Measurements from ENCODE around the gene GRIN3A.

GRIN3A gene

DNA sequence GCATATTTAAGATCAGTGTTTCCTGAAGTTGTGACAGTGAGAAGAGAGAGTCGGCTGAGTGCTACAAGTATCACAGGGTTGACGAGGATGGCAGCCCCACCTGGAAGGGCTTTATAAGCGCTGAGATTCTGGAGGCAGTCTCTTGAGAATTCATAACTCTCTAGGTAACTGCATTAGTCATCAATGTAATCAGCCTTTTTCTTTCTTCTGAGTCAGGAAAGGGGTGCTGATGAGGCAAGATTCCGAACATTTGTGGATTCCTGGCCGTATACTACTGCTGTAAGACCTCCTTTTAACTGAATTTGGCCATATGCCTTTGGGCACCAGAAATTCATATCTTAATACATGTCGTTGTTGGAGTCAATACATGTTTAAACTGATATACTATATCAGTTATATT lies 211.4 kb downstream of the GRIN3A start:
- H3K9ac ChIP-seq (ENCODE audit: low read length): no peak overlapping the region
- H3K27ac ChIP-seq (ENCODE audit: low read depth, low read length): no peak overlapping the region
- H3K36me3 ChIP-seq (ENCODE audit: low read length): no peaks in the 10 kb centered on the region
- no peaks in the 10 kb centered on the region for H3F3A ChIP-seq (ENCODE audit: insufficient read depth)
- no peaks in the 10 kb centered on the region for H3K79me2 ChIP-seq (ENCODE audit: insufficient read depth, low read length)
- H4K20me1 ChIP-seq (ENCODE audit: low read depth, low read length): no peaks in the 10 kb centered on the region
- no peak overlapping the region for H2AFZ ChIP-seq (ENCODE audit: low read depth, low read length, severe bottlenecking)
- no peaks in the 10 kb centered on the region for H3K27me3 ChIP-seq (ENCODE audit: low read length)
- H3K9me3 ChIP-seq (ENCODE audit: insufficient read depth, low read length): no peaks in the 10 kb centered on the region
- H3K9me2 ChIP-seq (replicated peaks; ENCODE audit: insufficient read depth, low read length): no peaks in the 10 kb centered on the region
- no peak overlapping the region for H3K4me3 ChIP-seq (ENCODE audit: insufficient read depth, low read length, poor library complexity, severe bottlenecking)
- no peak for TF ChIP-seq CTCF (IDR thresholded peaks at IDR 0.05; ENCODE audit: insufficient read depth, low read length, poor library complexity, severe bottlenecking)
- TF ChIP-seq EZH2phosphoT487 (conservative IDR thresholded peaks at IDR 0.05; ENCODE audit: low read length): no peak
- no peak overlapping the region for H3K4me2 ChIP-seq (ENCODE audit: low read depth, low read length, poor library complexity, severe bottlenecking)

- Histone ChIP-seq H3K9me3 (ENCODE audit: insufficient read depth, low read length) (no peaks in the 10 kb centered on the region), H4K20me1 (ENCODE audit: low read depth, low read length) (no peaks in the 10 kb centered on the region), H3F3A (ENCODE audit: insufficient read depth) (no peaks in the 10 kb centered on the region), H3K27ac (ENCODE audit: low read depth, low read length) (no peak overlapping the region), H3K4me3 (ENCODE audit: insufficient read depth, low read length, poor library complexity, severe bottlenecking) (no peak overlapping the region), H3K36me3 (ENCODE audit: low read length) (no peaks in the 10 kb centered on the region), H3K4me2 (ENCODE audit: low read depth, low read length, poor library complexity, severe bottlenecking) (no peak overlapping the region), H3K9me2 (replicated peaks; ENCODE audit: insufficient read depth, low read length) (no peaks in the 10 kb centered on the region), H3K27me3 (ENCODE audit: low read length) (no peaks in the 10 kb centered on the region), H3K9ac (ENCODE audit: low read length) (no peak overlapping the region), H3K79me2 (ENCODE audit: insufficient read depth, low read length) (no peaks in the 10 kb centered on the region), H2AFZ (ENCODE audit: low read depth, low read length, severe bottlenecking) (no peak overlapping the region)
- TF ChIP-seq CTCF (IDR thresholded peaks at IDR 0.05; ENCODE audit: insufficient read depth, low read length, poor library complexity, severe bottlenecking): no peak
- TF ChIP-seq EZH2phosphoT487 (conservative IDR thresholded peaks at IDR 0.05; ENCODE audit: low read length): no peak
Measured at GRCh38 chr9:101524371-101524770, 214.1 kb downstream of the GRIN3A start.
